Mesenchymal stem cell (in vitro differentiated cells and primary cell): Measurements from ENCODE around the gene TBC1D2.

Source experiments
- DNase-seq: peaks from one replicate; pipeline ENCODE4 v3.0.0-alpha.2; 2013
- H2AFZ ChIP-seq: one replicate; pipeline ENCODE4 v1.6.1; 2013; ENCODE audit warnings: low read depth, mild to moderate bottlenecking, control low read depth, inconsistent platforms, low read length, moderate library complexity
- H2AK5ac ChIP-seq: 2 replicates; pipeline ENCODE4 v1.6.1; 2013; ENCODE audit warnings: low read length, moderate library complexity, mild to moderate bottlenecking, inconsistent platforms; ENCODE audit not compliant: severe bottlenecking
- H2BK120ac ChIP-seq: one replicate; pipeline ENCODE4 v1.6.1; 2013; ENCODE audit warnings: low read depth, mild to moderate bottlenecking, inconsistent platforms, low read length, moderate library complexity
- H2BK12ac ChIP-seq, 2 experiments: one replicate each; pipeline ENCODE4 v1.6.1; 2013; ENCODE audit warnings: inconsistent platforms in 2 of 2, low read length in 2 of 2, mild to moderate bottlenecking in 2 of 2, moderate library complexity in 2 of 2, control low read depth in 1 of 2
- H2BK15ac ChIP-seq: one replicate; pipeline ENCODE4 v1.6.1; 2013; ENCODE audit warnings: mild to moderate bottlenecking, low read depth, inconsistent platforms; ENCODE audit not compliant: poor library complexity, severe bottlenecking
- H2BK5ac ChIP-seq: 2 replicates; pipeline ENCODE4 v1.6.1; 2013; ENCODE audit warnings: low read depth, mild to moderate bottlenecking, low read length, control low read depth, inconsistent platforms; ENCODE audit not compliant: poor library complexity, severe bottlenecking
- H3K14ac ChIP-seq, 2 experiments: one replicate each; pipeline ENCODE4 v1.6.1; 2013; ENCODE audit warnings: inconsistent platforms in 2 of 2, low read length in 2 of 2, control low read depth in 1 of 2, mild to moderate bottlenecking in 1 of 2, moderate library complexity in 1 of 2
- H3K18ac ChIP-seq, 2 experiments: one replicate each; pipeline ENCODE4 v1.6.1; 2013; ENCODE audit warnings: inconsistent platforms in 2 of 2, low read length in 2 of 2, control low read depth in 1 of 2, low read depth in 1 of 2, mild to moderate bottlenecking in 1 of 2
- H3K23ac ChIP-seq, 2 experiments: one replicate each; pipeline ENCODE4 v1.6.1; 2013; ENCODE audit warnings: inconsistent platforms in 2 of 2, low read length in 2 of 2, mild to moderate bottlenecking in 2 of 2, moderate library complexity in 2 of 2, control low read depth in 1 of 2
- H3K27ac ChIP-seq: 2 replicates; pipeline ENCODE4 v1.5.1; 2013; ENCODE audit warnings: mild to moderate bottlenecking, moderate library complexity, low read length, control low read depth, inconsistent platforms; ENCODE audit not compliant: poor library complexity, severe bottlenecking
- H3K27me3 ChIP-seq, 2 experiments: 2 replicates each; pipeline versions ENCODE4 v1.6.1 to v1.7.0; 2013; ENCODE audit warnings: low read length in 2 of 2, mild to moderate bottlenecking in 2 of 2, moderate library complexity in 2 of 2, control low read depth in 1 of 2, inconsistent platforms in 1 of 2; ENCODE audit not compliant: control insufficient read depth in 1 of 2, insufficient read depth in 1 of 2
- H3K36me3 ChIP-seq, 2 experiments: 2 replicates each; pipeline versions ENCODE4 v1.6.1 to v1.7.0; 2013; ENCODE audit warnings: low read length in 2 of 2, control low read depth in 1 of 2, inconsistent platforms in 1 of 2, low read depth in 1 of 2, mild to moderate bottlenecking in 1 of 2; ENCODE audit not compliant: insufficient read depth in 2 of 2, control insufficient read depth in 1 of 2
- H3K4ac ChIP-seq, 2 experiments: one replicate each; pipeline ENCODE4 v1.6.1; 2013; ENCODE audit warnings: inconsistent platforms in 2 of 2, low read length in 2 of 2, mild to moderate bottlenecking in 2 of 2, moderate library complexity in 2 of 2, control low read depth in 1 of 2, low read depth in 1 of 2
- H3K4me1 ChIP-seq: 2 replicates; pipeline ENCODE4 v1.6.1; 2013; ENCODE audit warnings: low read depth, low read length, control low read depth; ENCODE audit not compliant: control insufficient read depth, insufficient read depth
- H3K4me2 ChIP-seq: 2 replicates; pipeline ENCODE4 v1.6.1; 2013; ENCODE audit warnings: low read length, mild to moderate bottlenecking, inconsistent platforms; ENCODE audit not compliant: poor library complexity, severe bottlenecking
- H3K4me3 ChIP-seq, 2 experiments: 2 replicates each; pipeline versions ENCODE4 v1.5.1 to v1.7.0; 2013; ENCODE audit warnings: low read length in 2 of 2, mild to moderate bottlenecking in 2 of 2, control low read depth in 1 of 2, low read depth in 1 of 2; ENCODE audit not compliant: insufficient read depth in 1 of 2
- H3K79me1 ChIP-seq: replicated peaks from 2 replicates; pipeline ENCODE4 v1.6.1; 2013; ENCODE audit warnings: mild to moderate bottlenecking, control low read depth, low read length, inconsistent platforms; ENCODE audit not compliant: poor library complexity, severe bottlenecking
- H3K9ac ChIP-seq: 2 replicates; pipeline ENCODE4 v1.7.0; 2013; ENCODE audit warnings: mild to moderate bottlenecking, low read length, moderate library complexity
- H3K9me3 ChIP-seq: 2 replicates; pipeline ENCODE4 v1.7.0; 2013; ENCODE audit warnings: mild to moderate bottlenecking, low read length; ENCODE audit not compliant: control insufficient read depth
- H4K8ac ChIP-seq: one replicate; pipeline ENCODE4 v1.6.1; 2013; ENCODE audit warnings: inconsistent platforms, mild to moderate bottlenecking, low read length, moderate library complexity
- H4K91ac ChIP-seq: one replicate; pipeline ENCODE4 v1.6.1; 2013; ENCODE audit warnings: mild to moderate bottlenecking, low read length, inconsistent platforms
- WGBS: methylation state at CpG from one replicate; pipeline ENCODE4 v1.1.7; 2013; ENCODE audit warnings: mixed read lengths; 5-methylcytosine and 5-hydroxymethylcytosine counted together

Gene TBC1D2

DNA sequence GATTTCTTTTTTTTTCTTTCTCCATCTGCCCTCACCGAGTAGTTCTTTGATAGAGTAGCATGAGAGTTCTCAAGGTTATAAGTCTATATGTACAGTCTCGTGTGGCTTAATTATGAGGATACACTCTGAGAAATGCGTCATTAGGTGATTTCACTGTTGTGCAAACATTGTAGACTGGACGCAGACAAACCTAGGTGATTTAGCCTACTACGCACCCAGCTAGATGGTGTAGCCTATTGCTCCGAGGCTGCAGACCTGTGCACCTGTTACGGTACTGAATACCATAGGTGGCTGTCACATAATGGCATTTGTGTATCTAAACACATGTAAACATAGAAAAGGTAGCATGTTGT lies 36.1 kb downstream of the TBC1D2 start:
- H3K79me1 ChIP-seq, result peaks cover 7% of the 10 kb centered on the region
- H2AFZ ChIP-seq, result no peak overlapping the region
- H2AK5ac ChIP-seq, result peak overlapping the region; percentile 36
- H3K9ac ChIP-seq, result no peak overlapping the region
- WGBS, result 92% methylated on average over 7 of the region's 7 CpGs
- no peak overlapping the region for H2BK120ac ChIP-seq
- peaks cover 41 to 58% of the 10 kb centered on the region in 2 experiments for H3K36me3 ChIP-seq
- H3K27ac ChIP-seq, result peak overlapping the region; percentile 27
- H4K8ac ChIP-seq, result no peak overlapping the region
- no peak overlapping the region for H3K4me2 ChIP-seq
- no peak overlapping the region for H2BK12ac ChIP-seq
- no peak overlapping the region for H2BK15ac ChIP-seq
- no peak overlapping the region for H4K91ac ChIP-seq
- peaks cover 28% of the 10 kb centered on the region for H3K4me1 ChIP-seq
- no peak overlapping the region for H3K23ac ChIP-seq
- no peak overlapping the region for H2BK5ac ChIP-seq
- H3K27me3 ChIP-seq, result no peaks in the 10 kb centered on the region
- H3K4ac ChIP-seq, result no peak overlapping the region
- H3K4me3 ChIP-seq, result no peak overlapping the region
- H3K18ac ChIP-seq, result no peak overlapping the region
- DNase-seq, result no peak
- no peak overlapping the region for H3K14ac ChIP-seq
- no peaks in the 10 kb centered on the region for H3K9me3 ChIP-seq

DNA sequence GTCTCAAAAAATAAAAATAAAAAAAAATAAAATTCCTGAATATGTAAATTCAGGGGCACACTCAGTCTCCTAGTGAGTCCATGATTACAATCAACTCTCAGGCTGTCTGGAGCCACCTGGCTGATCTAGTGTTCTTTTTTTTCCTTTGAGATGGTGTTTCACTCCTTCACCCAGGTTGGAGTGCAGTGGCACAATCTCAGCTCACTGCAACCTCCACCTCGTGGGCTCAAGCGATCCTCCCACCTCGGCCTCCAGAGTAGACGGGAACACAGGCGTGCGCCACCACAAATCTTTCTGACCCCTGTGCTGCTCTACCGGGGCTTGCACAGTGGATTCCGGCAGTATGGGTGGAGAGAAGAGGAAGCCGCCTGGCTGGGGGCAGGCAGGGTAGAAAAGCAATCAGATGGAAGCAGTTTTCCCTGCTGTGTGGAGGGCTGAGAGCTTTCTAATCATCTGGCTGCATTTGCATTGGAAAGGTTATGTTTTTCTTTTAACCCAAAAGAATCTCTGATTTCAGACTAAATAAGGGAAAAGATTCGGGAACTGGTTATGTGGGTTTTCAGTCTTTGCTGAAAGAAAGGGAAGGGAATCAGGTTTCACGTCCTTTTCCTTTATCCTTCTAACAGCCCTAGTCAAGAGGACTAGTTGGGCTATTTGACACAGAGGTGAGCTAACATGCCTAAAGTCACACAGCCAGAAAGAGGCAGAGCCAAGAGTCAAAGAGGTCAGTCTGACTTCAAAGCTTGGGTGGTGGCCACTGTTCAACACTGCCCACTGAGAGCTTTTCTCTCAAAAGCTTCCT lies 36.7 kb downstream of the TBC1D2 start:
- no peak overlapping the region for H2BK120ac ChIP-seq
- no peak overlapping the region for H3K4ac ChIP-seq
- H2AFZ ChIP-seq, result no peak overlapping the region
- H2AK5ac ChIP-seq, result peak overlapping the region; percentile 75
- no peak overlapping the region for H2BK5ac ChIP-seq
- peaks cover 7% of the 10 kb centered on the region for H3K79me1 ChIP-seq
- no peak overlapping the region for H4K8ac ChIP-seq
- H3K23ac ChIP-seq, result no peak overlapping the region
- no peak overlapping the region for H2BK15ac ChIP-seq
- 93% methylated on average over 11 of the region's 11 CpGs for WGBS
- no peaks in the 10 kb centered on the region for H3K27me3 ChIP-seq
- H3K4me2 ChIP-seq, result no peak overlapping the region
- no peak overlapping the region for H4K91ac ChIP-seq
- H3K4me3 ChIP-seq, result no peak overlapping the region
- H3K9me3 ChIP-seq, result no peaks in the 10 kb centered on the region
- H3K36me3 ChIP-seq, result peaks cover 44 to 62% of the 10 kb centered on the region in 2 experiments
- no peak overlapping the region for H3K18ac ChIP-seq
- no peak for DNase-seq
- H2BK12ac ChIP-seq, result no peak overlapping the region
- H3K4me1 ChIP-seq, result peaks cover 28% of the 10 kb centered on the region
- H3K14ac ChIP-seq, result no peak overlapping the region
- peak overlapping the region; percentile 27 for H3K27ac ChIP-seq
- no peak overlapping the region for H3K9ac ChIP-seq

DNA sequence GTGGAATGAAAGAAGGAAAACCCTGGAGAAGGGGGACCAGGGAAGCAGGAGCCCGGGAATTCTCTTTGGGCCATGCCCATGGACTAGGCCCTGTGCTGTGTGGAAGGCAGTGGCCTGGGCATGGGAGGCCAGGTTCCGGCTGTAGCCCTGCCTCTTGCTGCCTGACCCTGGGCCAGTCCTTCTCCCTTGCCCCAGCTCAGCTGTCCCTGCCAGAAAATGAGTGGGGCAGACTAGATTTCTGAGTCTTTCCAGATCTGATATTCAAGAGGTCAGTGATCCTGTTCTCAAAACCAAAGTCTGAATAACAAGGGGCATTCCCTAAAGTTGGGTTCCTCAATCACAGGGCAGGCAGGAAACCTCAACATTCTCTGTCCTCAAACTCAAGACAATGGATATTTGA lies 38.2 kb downstream of the TBC1D2 start:
- Histone ChIP-seq H2BK15ac (no peak overlapping the region), H3K36me3 (peaks cover 51 to 72% of the 10 kb centered on the region in 2 experiments), H2AFZ (no peak overlapping the region), H3K27ac (no peak overlapping the region), H3K9ac (no peak overlapping the region), H3K4me2 (no peak overlapping the region), H2BK5ac (no peak overlapping the region), H4K8ac (no peak overlapping the region), H3K4me1 (peaks cover 22% of the 10 kb centered on the region), H2AK5ac (peak overlapping the region; percentile 79), H3K4ac (no peak overlapping the region), H4K91ac (no peak overlapping the region), H3K4me3 (no peak overlapping the region), H3K18ac (no peak overlapping the region), H3K79me1 (peaks cover 7% of the 10 kb centered on the region), H3K9me3 (no peaks in the 10 kb centered on the region), H3K23ac (no peak overlapping the region), H3K14ac (no peak overlapping the region), H2BK12ac (no peak overlapping the region), H2BK120ac (no peak overlapping the region), H3K27me3 (no peaks in the 10 kb centered on the region)
- no peak for DNase-seq
- WGBS, result 98% methylated on average over 2 of the region's 2 CpGs

DNA sequence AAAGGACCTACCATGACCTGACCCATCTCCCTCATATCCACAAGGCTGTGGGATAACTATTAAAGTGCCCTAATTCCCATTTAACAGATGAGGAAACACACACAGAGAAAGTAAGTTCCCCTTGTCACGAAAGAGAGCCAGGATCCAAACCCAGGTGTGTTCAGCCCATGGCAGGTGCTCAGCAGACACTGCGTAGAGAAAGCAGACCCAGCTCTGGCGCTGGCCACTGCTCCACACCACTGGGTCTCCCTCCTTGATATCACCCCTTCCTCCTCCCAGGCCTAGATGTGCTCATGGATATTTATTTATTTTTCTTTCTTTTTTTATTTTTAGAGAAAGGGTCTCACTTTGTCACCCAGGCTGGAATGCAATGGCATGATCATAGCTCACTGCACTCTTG lies 39.1 kb downstream of the TBC1D2 start:
- peaks cover 18% of the 10 kb centered on the region for H3K4me1 ChIP-seq
- H3K27ac ChIP-seq, result no peak overlapping the region
- 100% methylated on average over 1 of the region's 3 CpGs for WGBS
- no peak overlapping the region for H2BK15ac ChIP-seq
- H3K14ac ChIP-seq, result no peak overlapping the region
- H3K4me3 ChIP-seq, result no peak overlapping the region
- no peak overlapping the region for H4K8ac ChIP-seq
- H4K91ac ChIP-seq, result no peak overlapping the region
- peak overlapping the region; percentile 5 for H2AK5ac ChIP-seq
- H3K9me3 ChIP-seq, result no peaks in the 10 kb centered on the region
- no peak overlapping the region for H3K23ac ChIP-seq
- H2BK120ac ChIP-seq, result no peak overlapping the region
- no peak overlapping the region for H3K4me2 ChIP-seq
- H2BK5ac ChIP-seq, result no peak overlapping the region
- H3K27me3 ChIP-seq, result no peaks in the 10 kb centered on the region
- no peak overlapping the region for H2BK12ac ChIP-seq
- no peak overlapping the region for H2AFZ ChIP-seq
- DNase-seq, result no peak
- H3K4ac ChIP-seq, result no peak overlapping the region
- H3K18ac ChIP-seq, result no peak overlapping the region
- no peak overlapping the region for H3K9ac ChIP-seq
- H3K79me1 ChIP-seq, result peaks cover 7% of the 10 kb centered on the region
- peaks cover 60 to 68% of the 10 kb centered on the region in 2 experiments for H3K36me3 ChIP-seq
